GM10266 (cell line): ENCODE measurements around the gene HLA-DMB.

Experiments
- DNase-seq: peaks from one replicate; pipeline ENCODE4 v3.0.0; 2012; ENCODE audit errors: extremely low spot score
- TF ChIP-seq, protein P1 (sequence below): IDR thresholded peaks from 2 replicates; pipeline ENCODE4 v1.5.1; 2012; ENCODE audit warnings: mild to moderate bottlenecking, low read depth; ENCODE audit not compliant: control insufficient read depth, insufficient read depth; ENCODE audit errors: missing control alignments

Gene HLA-DMB

DNA sequence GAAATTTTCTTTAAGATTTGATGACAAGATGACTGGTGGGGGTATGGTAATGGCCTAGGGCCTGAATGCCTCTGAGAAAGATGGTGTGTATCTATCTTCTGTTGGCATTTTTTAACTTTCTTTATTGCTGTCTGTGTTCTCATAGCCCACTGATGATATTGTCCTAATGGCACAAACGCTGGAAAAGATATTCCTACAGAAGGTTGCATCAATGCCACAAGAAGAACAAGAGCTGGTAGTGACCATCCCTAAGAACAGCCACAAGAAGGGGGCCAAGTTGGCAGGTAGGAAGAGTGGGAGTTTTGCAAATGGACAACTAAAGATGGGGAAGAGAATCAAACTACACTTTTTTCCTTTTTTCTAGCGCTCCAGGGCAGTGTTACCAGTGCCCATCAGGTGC lies 35.1 kb upstream of the HLA-DMB start:
- DNase-seq, result no peak
- TF ChIP-seq, protein P1, sequence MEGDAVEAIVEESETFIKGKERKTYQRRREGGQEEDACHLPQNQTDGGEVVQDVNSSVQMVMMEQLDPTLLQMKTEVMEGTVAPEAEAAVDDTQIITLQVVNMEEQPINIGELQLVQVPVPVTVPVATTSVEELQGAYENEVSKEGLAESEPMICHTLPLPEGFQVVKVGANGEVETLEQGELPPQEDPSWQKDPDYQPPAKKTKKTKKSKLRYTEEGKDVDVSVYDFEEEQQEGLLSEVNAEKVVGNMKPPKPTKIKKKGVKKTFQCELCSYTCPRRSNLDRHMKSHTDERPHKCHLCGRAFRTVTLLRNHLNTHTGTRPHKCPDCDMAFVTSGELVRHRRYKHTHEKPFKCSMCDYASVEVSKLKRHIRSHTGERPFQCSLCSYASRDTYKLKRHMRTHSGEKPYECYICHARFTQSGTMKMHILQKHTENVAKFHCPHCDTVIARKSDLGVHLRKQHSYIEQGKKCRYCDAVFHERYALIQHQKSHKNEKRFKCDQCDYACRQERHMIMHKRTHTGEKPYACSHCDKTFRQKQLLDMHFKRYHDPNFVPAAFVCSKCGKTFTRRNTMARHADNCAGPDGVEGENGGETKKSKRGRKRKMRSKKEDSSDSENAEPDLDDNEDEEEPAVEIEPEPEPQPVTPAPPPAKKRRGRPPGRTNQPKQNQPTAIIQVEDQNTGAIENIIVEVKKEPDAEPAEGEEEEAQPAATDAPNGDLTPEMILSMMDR, result no peak

DNA sequence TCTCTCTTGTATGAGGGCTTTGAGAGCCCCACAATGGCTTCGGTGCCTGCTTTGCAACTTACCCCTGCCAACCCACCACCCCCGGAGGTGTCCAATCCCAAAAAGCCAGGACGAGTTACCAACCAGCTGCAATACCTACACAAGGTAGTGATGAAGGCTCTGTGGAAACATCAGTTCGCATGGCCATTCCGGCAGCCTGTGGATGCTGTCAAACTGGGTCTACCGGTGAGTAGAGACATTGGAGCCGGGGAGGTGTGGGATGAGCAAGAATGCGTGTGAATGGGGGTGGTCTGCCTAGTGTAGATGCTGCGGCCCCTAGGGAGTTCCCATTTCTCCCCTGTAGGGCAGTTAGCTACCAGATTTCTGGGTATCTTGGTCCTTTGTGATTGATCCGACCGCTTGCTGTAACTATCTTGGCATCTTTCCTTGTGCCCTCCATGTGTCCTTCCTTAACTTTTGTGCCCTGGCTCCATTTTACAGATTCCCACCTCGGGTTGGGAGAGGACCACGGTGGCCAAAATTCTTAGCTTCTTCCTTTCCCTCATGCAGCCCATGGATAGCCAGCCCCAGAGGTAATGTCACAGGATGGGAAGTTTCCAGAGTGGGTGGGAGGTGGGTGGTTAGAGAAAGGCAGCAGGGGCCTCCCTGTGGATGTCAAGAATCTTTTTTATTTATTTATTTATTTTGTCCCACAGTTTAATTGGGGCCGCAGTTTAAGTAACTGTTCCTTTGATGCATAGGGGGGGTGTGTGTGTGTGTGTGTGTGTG lies 33.9 kb upstream of the HLA-DMB start:
- DNase-seq, result no peak
- TF ChIP-seq, protein P1, result no peak

DNA sequence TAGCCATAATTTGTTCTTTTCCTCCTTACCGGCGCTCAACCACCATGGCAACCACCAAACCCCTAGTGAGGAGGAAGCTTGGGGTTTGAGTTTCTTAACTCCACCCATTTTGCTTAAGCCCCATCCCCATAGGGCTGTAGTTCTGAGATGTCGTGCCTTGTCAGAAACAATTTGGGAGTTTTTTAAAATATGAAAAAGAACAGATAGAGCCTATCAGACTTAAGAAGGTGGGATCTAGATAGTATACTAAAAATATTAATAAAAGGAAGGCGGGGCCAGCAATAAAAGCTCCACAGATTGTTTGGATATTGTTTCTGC lies 33.1 kb upstream of the HLA-DMB start:
- TF ChIP-seq, protein P1, result no peak
- no peak for DNase-seq

DNA sequence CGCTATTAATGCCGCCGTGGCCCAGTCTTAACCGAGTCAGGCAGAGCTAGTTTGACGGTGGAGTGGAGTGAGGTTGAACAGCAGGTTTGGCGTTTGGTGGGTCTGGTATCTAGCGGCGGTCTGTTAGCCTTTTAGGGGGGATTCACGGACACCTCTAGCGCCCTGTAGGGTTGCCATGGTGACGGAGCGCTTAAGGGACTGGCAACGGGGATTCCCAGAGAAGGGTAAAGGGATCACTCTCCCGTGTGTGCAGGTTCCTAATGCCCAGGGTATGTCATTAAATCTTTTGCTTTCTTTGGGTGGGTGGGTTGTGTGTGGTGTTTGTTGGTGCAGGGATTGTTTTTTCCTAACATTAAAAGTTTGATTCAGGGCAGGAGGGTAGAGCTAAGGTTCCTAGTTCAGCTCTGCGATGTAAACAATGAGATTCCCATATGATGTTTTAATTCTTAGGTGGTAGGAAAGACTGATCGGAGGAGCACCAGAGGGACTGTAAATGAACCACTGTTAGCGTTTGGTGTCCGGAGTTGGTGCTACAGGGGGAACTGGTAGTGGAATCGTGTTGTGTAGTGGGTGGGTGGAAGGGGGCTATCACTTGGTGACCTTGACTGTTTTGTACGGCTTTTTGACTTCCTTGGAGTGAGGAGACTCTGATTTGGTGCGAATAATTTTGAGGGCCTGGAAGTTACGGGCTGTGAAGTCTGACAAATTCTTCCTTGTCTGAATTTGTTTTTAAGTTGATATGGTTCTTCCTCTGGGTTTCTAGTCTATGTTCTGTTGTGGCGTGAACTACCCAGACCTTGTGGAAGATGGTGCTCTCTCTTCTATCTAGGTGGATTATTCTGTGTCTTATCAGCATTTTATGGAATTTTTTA lies 32.6 kb upstream of the HLA-DMB start:
- peak; percentile 38 for DNase-seq
- TF ChIP-seq, protein P1, result no peak

DNA sequence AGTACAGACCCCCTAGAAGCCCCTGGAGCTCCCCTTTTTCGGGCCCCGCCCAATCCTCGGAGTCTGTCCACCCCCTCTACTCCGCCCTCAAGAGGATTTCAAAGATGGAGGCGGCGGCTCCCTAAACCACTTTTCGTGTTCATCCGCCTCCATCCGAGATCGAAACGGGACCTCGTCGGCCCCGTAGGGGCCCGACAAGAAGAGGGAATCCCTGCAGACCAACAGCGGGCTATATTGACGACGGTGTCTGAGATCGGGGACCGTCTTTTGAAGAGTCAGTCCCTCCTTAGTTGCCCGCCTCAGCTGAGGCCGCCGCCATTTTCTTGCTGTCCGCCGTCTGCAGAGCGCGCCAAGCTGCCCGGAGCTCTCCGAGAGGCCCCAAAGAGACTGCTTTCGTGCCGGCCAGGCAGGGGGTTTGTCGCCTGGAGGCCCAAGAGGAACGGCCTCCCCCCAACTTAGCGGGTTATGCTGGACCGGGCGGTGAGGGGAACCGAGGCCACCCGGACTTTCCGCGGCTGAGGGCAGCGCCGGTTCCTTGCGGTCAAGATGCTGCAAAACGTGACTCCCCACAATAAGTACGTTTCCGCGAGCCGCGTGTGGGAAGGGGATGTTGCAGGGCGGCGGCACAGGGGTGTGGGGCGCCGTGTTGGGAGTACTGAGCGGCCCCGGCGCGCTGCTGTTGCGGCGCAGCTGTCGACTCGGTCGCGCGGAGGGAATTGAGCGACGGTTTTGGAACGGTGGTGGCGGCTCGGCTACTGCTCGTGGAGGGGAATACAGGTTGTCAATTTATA lies 31.7 kb upstream of the HLA-DMB start:
- peak; percentile 73 for DNase-seq
- TF ChIP-seq, protein P1, result no peak

DNA sequence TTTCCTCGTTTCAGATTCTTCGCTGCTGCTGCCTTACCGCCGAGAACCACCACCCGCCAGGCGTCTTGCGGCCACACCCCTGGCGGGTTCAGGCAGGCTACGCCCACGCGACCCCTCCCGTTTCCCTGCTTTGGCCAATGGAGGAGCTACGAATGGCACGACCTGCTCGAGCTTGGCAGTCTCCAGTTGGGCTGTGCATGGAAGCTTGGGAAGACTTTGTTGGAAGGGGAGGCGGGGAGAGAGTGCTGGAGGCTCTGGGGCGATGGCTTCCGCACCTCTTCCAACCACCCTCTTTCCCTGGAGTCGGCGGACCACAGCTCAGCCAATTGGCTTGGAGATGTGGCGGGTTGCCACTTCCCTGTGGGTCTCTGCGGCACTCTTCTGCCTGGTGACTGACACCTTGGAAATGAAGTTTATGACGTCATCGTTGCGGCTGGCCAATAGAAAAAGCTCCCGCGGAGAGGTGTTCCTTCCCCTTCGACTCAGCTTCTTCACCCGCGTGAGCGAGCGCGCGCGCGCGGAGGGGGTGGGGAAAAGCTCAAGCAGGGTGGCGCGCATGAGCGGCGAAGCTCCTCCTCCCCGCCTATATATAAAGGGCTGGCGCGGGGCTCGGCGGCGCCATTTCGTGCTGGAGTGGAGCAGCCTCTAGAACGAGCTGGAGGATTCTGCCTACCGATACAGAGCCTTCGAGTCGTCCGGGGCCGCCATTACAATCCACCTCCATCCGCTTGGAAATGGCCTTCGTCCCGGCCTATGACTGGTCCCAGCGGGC lies 30.9 kb upstream of the HLA-DMB start:
- TF ChIP-seq, protein P1, result no peak
- peak; percentile 93 for DNase-seq
